CD4-positive, alpha-beta T cell treated with Interleukin-21 for 1 hour (primary cell): ENCODE measurements around the gene PRDM16.
"Not testable (repeated sequence)": the region's sequence is repeated elsewhere in the genome, so short reads cannot be mapped to it uniquely, and the experiment has no call there.

Experiments used
- DNase-seq: peaks from one replicate; pipeline ENCODE4 v3.0.0-alpha.2; 2020

Gene PRDM16

DNA sequence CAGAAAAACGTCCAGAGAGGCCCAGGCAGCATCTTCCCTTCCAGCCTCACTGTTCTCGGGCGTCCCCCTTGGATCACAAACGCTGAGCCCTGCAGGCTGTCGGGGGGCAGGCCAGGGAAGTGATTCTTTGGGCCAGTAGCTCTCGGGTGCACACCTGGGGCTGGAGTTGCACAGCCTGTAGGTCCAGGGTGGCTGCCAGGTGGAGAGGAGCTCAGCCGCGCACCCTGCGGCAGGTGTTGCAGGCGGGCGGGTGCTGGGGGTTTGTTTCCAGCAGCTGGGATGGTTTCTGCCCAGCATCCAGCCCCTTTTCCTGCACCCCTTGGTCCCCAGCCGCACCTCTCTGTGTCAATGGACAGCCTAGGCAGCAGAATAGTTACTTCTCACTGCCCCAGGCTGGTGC lies 15.7 kb downstream of the PRDM16 start:
- no peak for DNase-seq

GRCh38 chr1:3085721-3086120 lies 16.7 kb downstream of the PRDM16 start:
- DNase-seq: no peak

- DNase-seq: no peak
These were observed 17.4 kb downstream of the PRDM16 start for GRCh38 chr1:3086272-3086974.

GRCh38 chr1:3087049-3087448 lies 18.0 kb downstream of the PRDM16 start:
- no peak for DNase-seq

GRCh38 chr1:3087946-3088668 lies 19.1 kb downstream of the PRDM16 start:
- DNase-seq: not testable (repeated sequence)

- DNase-seq: no peak
These were observed 20.5 kb downstream of the PRDM16 start for GRCh38 chr1:3089490-3089889.

DNA sequence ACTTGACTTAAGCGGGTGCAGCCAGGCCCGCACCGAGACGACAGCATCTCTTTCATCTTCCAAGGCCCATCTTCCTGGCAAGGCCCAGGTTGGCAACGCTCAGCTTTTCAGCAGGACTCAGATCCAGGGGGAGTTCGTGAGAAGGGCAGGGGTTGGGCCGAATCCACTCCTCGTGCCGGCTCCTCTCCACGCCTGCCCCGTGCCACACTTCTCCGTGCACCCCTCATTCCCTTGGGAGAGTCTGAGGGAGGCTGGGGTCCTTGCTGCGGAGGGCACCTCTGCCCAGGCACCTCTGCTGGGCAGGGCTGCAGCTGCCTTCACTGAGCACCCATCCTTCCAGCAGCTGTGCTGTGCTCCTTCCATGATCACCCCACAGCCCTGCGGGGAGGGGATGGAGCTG lies 22.3 kb downstream of the PRDM16 start:
- no peak for DNase-seq

DNA sequence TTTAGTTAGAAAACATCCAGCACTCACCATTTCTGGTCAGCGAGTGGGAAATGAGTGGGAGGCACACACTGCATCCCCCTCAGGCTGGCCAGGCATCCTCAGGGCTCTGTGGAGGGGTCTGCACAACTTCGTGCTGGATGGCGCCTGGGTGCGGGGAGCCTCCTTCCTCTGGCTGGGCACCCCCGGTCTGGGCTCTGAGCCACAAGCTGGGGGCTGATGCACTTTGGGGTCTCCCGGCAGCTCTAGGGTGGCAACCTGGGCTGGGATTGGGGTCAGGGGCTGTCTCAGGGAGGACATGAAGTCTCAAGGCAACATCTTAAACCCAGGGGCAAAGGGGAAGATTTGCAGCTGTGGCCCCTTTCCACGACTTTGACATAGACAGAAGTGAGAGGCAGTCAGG lies 23.5 kb downstream of the PRDM16 start:
- DNase-seq: no peak

- DNase-seq: no peak
These were observed 25.1 kb downstream of the PRDM16 start for GRCh38 chr1:3093898-3094626.

DNA sequence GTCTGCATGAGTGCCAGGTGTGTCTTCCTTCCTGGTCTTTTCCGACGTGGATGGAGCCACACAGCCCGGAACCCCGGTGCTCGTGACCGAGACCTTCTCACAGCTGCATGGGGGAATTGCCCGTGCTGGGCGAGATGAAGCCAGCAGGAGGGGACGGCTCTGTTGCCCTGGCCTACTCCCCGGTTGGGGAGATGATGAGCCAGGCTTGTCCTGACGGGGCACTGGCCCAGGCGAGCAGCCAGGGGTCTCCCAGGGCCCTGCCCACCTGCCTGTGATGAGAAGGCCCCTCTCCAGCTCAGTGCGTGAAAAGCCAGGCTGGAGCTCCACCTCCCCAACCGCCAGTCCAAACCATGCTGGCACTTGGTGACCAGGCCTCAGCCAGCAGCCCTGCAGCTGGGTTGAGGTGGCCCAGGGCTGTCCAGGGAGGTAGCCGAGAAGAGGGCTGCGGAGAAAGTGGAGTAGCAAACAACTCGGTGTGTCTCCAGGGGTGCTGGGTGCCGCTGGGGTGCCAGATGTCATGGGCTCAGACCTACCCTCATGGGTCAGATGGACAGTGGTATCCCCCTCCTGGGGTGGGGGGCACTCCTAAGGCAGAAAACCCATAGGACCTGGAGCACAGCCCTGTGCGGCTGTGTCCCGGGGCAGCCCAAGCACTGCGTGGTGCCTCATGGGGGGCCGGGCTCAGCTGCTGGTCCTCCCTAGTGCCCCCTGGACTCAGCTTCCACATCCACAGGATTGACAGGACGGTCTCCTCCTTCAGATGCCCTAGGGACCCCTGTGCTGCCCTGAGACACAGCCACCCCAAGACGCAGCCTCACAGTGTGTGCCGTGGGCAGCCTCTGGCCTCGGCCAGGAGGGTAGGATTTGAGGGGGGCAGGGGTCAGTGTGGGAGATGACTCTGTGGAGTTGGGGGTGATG lies 26.1 kb downstream of the PRDM16 start:
- no peak for DNase-seq

GRCh38 chr1:3096345-3096744 lies 27.3 kb downstream of the PRDM16 start:
- no peak for DNase-seq

DNA sequence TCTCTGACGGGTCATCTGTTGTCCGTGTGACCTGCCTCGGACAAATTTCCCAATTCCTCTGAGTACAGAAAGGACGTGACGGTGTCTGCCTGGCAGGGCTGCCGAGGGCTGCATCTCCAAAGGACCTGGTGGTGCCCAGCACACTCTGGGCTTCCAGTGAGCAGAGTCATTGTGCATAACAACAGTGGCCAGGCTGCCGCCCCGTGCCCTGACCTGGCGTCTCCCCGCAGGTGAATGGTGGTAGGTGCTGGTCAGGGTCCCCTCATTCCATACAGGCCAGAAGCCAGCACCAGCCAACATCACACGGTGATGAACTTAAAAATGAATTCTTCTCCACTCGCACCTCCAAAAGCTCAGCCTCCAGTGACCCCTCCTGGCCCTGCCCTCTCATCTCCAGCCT lies 28.2 kb downstream of the PRDM16 start:
- no peak for DNase-seq

DNA sequence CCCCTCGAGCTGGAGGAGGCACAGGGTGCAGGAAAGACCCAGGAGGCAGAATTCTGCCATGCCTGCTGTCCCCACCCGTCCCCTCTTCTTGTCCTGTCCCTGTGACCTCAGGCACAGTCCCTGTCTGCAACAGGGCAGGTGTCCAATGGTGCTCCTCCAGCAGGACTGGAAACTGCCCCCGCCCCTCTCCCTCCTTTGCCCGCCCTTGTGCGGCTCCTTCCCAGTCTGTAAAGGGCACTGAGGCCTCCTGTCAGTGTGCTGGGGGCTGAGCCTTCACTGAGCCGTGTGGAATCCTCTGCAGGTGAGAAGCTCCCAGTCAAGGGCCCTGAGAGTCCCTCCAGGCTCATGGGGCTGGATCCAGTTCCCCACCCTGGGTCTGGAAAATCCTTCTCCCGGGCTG lies 28.9 kb downstream of the PRDM16 start:
- no peak for DNase-seq

GRCh38 chr1:3099861-3100260 lies 30.9 kb downstream of the PRDM16 start:
- DNase-seq: no peak

DNA sequence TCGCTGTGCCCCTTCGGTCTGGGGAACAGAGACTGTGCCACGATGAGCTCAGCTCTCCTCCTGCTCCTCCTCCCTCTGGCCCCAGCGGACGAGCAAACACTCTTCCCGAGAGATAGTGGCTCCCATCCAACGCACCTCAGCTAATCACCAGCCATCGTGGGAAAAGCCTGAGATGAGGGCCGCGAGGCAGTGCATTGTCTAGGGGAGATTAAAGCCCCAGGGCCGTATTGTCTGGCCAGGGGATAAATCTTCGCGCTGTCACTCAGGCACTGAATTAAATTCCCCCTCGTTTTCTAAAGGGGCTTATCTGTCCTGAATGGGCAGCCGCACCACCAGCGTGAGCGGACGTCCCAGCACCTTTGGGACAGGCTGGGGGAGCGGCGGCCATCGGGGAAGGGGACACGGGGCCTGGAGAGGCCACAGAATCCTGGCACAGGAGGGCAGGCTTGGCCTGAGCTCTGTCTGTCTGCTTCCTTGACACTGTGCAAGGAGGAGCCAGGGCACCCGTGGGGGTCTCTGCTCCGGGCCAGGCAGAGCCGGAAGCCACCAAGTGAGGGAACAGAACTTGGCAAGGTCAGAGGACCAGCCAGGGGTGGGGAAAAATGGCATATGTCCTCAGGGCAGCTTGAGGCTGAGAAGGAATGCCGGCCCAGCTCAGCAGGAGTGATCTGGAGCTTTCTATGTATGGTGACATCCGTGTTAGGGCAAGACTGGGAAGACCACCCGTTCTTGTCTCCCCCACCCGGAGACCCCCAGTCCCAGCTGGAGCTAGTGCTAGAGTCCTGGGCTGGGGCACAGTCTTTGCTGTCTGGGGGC lies 32.3 kb downstream of the PRDM16 start:
- DNase-seq: no peak

DNA sequence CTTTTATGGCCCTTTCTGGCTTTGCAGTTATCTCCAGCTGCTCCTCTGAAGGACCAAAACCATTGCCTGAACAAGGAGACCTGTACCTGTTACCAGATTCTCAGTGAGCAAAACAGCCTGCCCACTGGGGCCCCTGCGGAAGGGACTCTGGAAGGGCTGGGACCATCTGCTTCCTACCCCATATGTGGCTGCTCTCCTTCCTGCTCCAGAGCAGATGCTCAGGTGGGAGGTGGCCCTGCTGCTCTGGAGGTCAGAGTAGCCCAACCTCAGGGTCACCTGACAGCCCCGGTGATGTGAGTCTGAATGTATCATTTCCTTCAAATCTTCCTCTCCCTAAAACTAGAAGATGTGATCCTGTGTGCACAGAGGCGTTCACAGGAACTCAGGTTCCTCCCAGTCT lies 33.6 kb downstream of the PRDM16 start:
- DNase-seq: no peak

DNA sequence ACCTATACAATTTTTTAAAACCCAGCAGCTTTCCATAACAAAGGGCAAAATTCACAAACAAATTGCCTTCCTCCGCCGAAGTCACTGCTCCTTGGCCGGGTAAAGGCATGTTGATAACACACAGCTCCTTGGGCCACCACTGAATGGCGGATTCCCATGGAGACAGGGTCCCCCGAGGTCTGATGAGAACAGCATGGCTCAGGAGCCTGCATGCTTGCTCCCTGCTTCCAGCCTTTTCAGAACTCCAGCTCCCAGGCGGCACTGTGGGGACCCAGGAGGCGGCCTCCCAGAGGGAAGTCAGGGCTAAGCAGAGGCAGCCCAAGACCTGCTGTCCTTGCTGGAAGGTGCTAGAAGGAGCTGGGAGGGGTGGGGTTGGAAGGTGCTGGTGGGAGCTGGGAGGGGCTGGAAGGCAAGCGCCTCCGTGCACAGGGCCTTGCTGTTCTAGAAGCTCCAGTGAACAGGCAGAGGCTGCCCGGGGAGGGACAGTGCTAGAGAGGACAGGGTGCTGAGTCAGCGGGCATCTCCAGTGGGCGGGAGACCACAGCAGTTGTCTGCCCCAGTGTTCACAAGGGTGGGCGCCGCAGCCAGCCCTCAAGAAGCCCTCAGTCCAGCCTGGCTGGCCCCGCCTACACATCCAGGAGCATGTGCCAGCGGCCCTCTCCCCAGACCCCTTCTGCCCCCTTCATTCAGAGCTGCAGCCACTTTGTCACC lies 35.1 kb downstream of the PRDM16 start:
- no peak for DNase-seq

DNA sequence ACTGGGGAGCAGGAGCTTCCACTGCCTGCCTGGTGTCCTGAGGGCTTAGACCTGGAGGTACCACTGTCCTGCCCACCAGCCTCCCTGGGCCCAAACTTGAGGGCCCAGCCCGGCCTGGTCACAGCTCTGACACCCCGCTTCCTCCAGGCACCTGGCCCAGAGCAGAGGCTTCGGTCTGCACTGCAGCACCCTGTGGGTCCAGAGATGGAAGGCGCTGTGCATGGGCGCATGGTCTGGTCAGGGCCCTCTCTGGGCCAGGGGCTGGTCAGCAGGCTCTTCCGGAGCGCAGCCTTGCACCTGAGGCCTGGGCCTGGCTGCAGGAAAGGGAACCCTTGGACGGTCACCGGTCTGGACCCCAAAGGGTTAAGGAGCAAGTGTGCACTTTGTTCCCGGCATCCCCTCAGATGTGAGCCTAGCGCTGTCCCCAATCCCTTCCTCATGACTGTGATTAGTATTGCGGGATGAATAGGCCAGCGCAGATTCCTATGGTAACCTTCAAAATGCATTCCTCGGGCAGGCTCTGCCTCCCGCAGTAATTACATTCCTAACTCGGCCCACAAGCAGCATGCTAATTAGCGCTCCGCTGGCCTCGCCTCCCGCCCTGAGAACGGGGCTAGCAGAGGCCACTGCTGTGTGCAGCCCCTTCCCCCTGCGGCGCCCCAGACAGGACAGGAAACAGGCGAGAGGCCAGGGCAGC lies 36.3 kb downstream of the PRDM16 start:
- DNase-seq: no peak

- DNase-seq: no peak
These were observed 37.2 kb downstream of the PRDM16 start for GRCh38 chr1:3106216-3106615.

DNA sequence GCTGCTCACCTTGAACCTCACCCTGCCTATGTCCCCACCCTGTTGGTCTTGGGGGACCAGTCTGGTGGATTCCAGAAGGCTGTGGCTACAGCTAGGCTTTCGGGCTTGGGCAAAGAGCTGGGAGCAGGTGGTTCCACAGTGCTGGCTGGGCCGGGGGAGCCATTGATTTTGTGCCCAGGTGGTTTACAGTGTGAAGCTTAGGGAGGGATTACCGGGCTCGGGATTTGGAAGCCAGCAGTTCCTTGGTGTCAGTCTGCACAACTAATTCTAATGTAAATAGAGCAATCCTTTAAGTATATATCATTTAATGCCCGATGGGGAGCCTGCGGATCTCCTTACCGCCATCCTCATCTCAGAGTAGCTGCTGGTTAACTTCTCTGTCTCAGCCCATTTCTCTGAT lies 38.2 kb downstream of the PRDM16 start:
- DNase-seq: no peak

- no peak for DNase-seq
These were observed 40.4 kb downstream of the PRDM16 start for GRCh38 chr1:3109355-3109754.
